GM12878 (cell line): ENCODE results near the gene CCNJ. TPM values are rescaled to one million over a fixed set of nuclear protein-coding genes. Genes with fewer than 3 reads are reported as not detected.

Source experiments
- ATAC-seq: fragments of 200-7000 bp; cut with Tn5 transposase; 3 replicates; pipeline ENCODE4 v1.9.1; 2020; ENCODE audit warnings: mild to moderate bottlenecking, moderate library complexity
- BruUV-seq: library from RNA; stranded (reverse); fragments of 400-500 nt; replicated peaks from 2 replicates; lab custom pipeline; 2021; lab: Mats Ljungman, UMichigan
- CTCF ChIA-PET: fragments of 300-600 bp; sonication (Branson Sonifier 250); formaldehyde crosslinking; extraction: SDS; loops from one replicate; lab custom pipeline; 2021; ENCODE audit warnings: inconsistent platforms; lab: Yijun Ruan, JAX
- POLR2A ChIA-PET: fragments of 350-600 bp; formaldehyde crosslinking; extraction: SDS; loops from one replicate; lab custom pipeline; 2021; ENCODE audit warnings: inconsistent platforms; lab: Charles Lee
- RAD21 ChIA-PET: fragments of 300-600 bp; sonication (Branson Sonifier 250); formaldehyde crosslinking; loops from one replicate; lab custom pipeline; 2023; ENCODE audit warnings: antibody characterized with exemption; ENCODE audit not compliant: unreplicated experiment; lab: Charles Lee
- SMC1A ChIA-PET: fragments of 300-600 bp; sonication (Branson Sonifier 250); formaldehyde crosslinking; loops from one replicate; lab custom pipeline; 2023; ENCODE audit not compliant: unreplicated experiment, uncharacterized antibody; lab: Charles Lee
- DNase-seq: peaks from one replicate; pipeline ENCODE4 v3.0.0-alpha.2; 2011; ENCODE audit warnings: low read depth, low spot score
- FAIRE-seq: peaks from 3 replicates; lab custom pipeline; 2011; peaks lifted over from hg19 to GRCh38; lab: Jason Lieb, UNC
- H2AFZ ChIP-seq: 2 replicates; pipeline ENCODE4 v1.6.0; 2011; ENCODE audit warnings: low read depth, low read length, control low read depth; ENCODE audit not compliant: control insufficient read depth
- H3K27ac ChIP-seq: 2 replicates; pipeline ENCODE4 v1.5.1; 2011; ENCODE audit warnings: control low read depth; ENCODE audit not compliant: control insufficient read depth, insufficient read depth
- H3K27me3 ChIP-seq, 2 experiments: replicated peaks in 1 of 2; 2 replicates each; pipeline versions ENCODE4 v1.6.0 to v1.6.1; 2011; ENCODE audit warnings: low read length in 1 of 2; ENCODE audit not compliant: control insufficient read depth in 2 of 2, insufficient read depth in 2 of 2
- H3K36me3 ChIP-seq, 2 experiments: 2 replicates each; pipeline ENCODE4 v1.5.1; 2011; ENCODE audit warnings: low read length in 1 of 2; ENCODE audit not compliant: control insufficient read depth in 2 of 2, insufficient read depth in 2 of 2
- H3K4me1 ChIP-seq: 2 replicates; pipeline ENCODE4 v1.6.1; 2011; ENCODE audit warnings: mild to moderate bottlenecking, low read length, moderate library complexity, mixed read lengths; ENCODE audit not compliant: control insufficient read depth, insufficient read depth
- H3K4me2 ChIP-seq: 2 replicates; pipeline ENCODE4 v1.6.0; 2011; ENCODE audit warnings: control low read depth; ENCODE audit not compliant: control insufficient read depth, insufficient read depth
- H3K4me3 ChIP-seq: fragments of 200-600 bp; sonication (generic); 2 replicates; pipeline ENCODE4 v1.5.1; 2016
- H3K79me2 ChIP-seq: 2 replicates; pipeline ENCODE4 v1.6.0; 2011; ENCODE audit warnings: low read length; ENCODE audit not compliant: control insufficient read depth, insufficient read depth
- H3K9ac ChIP-seq: 2 replicates; pipeline ENCODE4 v1.8.0; 2011; ENCODE audit warnings: low read length, control low read depth, mixed read lengths; ENCODE audit not compliant: control insufficient read depth, insufficient read depth
- H3K9me3 ChIP-seq: replicated peaks from 3 replicates; pipeline ENCODE4 v1.5.1; 2011; ENCODE audit warnings: mild to moderate bottlenecking, low read length; ENCODE audit not compliant: control insufficient read depth, insufficient read depth
- H4K20me1 ChIP-seq: 2 replicates; pipeline ENCODE4 v1.6.0; 2011; ENCODE audit not compliant: control insufficient read depth, insufficient read depth
- CTCF ChIP-seq, 3 experiments: IDR thresholded peaks in 2 of 3; conservative IDR thresholded peaks in 1 of 3; 2 replicates each; pipeline ENCODE4 v1.5.1; 2011; ENCODE audit warnings: low read depth in 3 of 3, low read length in 3 of 3, mild to moderate bottlenecking in 3 of 3, control low read depth in 2 of 3, moderate library complexity in 2 of 3, inconsistent platforms in 1 of 3, mixed read lengths in 1 of 3; ENCODE audit not compliant: control insufficient read depth in 2 of 3, insufficient read depth in 1 of 3; ENCODE audit errors: extremely low read depth in 1 of 3
- E2F8 ChIP-seq: fragments of 450-650 bp; IDR thresholded peaks from 2 replicates; pipeline ENCODE4 v1.6.1; 2018; ENCODE audit warnings: mild to moderate bottlenecking, low read depth, moderate library complexity; ENCODE audit not compliant: partially characterized antibody
- ELK1 ChIP-seq: IDR thresholded peaks from 2 replicates; pipeline ENCODE4 v1.6.1; 2012; ENCODE audit warnings: low read depth, low read length, improper control_type of control experiment
- IRF5 ChIP-seq: fragments of 450-650 bp; IDR thresholded peaks from 2 replicates; pipeline ENCODE4 v1.6.1; 2017; ENCODE audit warnings: borderline replicate concordance
- MEF2B ChIP-seq: fragments of 450-650 bp; IDR thresholded peaks from 2 replicates; pipeline ENCODE4 v1.6.1; 2018; ENCODE audit warnings: mild to moderate bottlenecking, moderate library complexity; ENCODE audit not compliant: partially characterized antibody, poor library complexity, severe bottlenecking
- POLR2A ChIP-seq: IDR thresholded peaks from 2 replicates; pipeline ENCODE4 v1.6.1; 2011; ENCODE audit warnings: low read depth, mild to moderate bottlenecking, low read length
- USF2 ChIP-seq: IDR thresholded peaks from 2 replicates; pipeline ENCODE4 v1.6.1; 2011; ENCODE audit warnings: low read depth, low read length, improper control_type of control experiment, borderline replicate concordance
- ZBTB33 ChIP-seq: fragments of 450-650 bp; IDR thresholded peaks from 2 replicates; pipeline ENCODE4 v1.6.1; 2017; ENCODE audit warnings: mild to moderate bottlenecking
- ZZZ3 ChIP-seq: IDR thresholded peaks from 2 replicates; pipeline ENCODE4 v1.6.1; 2011; ENCODE audit warnings: low read depth; ENCODE audit not compliant: control insufficient read depth, insufficient read length
- WGBS: methylation state at CpG from one replicate; pipeline ENCODE4 v1.1.6; 2016; ENCODE audit warnings: low lambda C conversion rate; ENCODE audit not compliant: insufficient replicate concordance, insufficient coverage; ENCODE audit errors: missing lambda C conversion rate; 5-methylcytosine and 5-hydroxymethylcytosine counted together
- in situ Hi-C: fragments of 300-500 bp; cut with MboI; formaldehyde crosslinking; loops from 9 replicates; pipeline ENCODE4 v1.14.3; 2018; ENCODE audit warnings: mixed read lengths
- intact Hi-C: fragments of 100-400 bp; cut with micrococcal nuclease; formaldehyde crosslinking; loops from one replicate; pipeline ENCODE4 v1.14.2; 2022; ENCODE audit not compliant: unreplicated experiment
- polyA plus RNA-seq, 11 experiments: library from polyadenylated mRNA; depleted of rRNA in 4 of 11; unstranded in 6 of 11; stranded (reverse) in 5 of 11; fragments of >200 nt; fragmentation: Nextera tagmentation in 4 of 11; fragmentation: Illumina TruSeq in 1 of 11; extraction: Ambion mirVana in 4 of 11; extraction: Trizol in 1 of 11; gene quantifications; 1 replicate in 1 of 11; 2 replicates in 10 of 11; pipeline versions ENCODE4 v1.2.1 to v1.2.3, GENCODE V29; 2011 to 2016; ENCODE audit warnings: inconsistent platforms in 2 of 11, missing spikeins in 2 of 11, low read depth in 1 of 11
- total RNA-seq, 4 experiments: library from RNA; depleted of rRNA in 3 of 4; stranded (reverse); fragments of >200 nt in 3 of 4; fragmentation: Illumina TruSeq in 1 of 4; extraction: Trizol in 1 of 4; gene quantifications; 2 replicates each; pipeline versions ENCODE4 v1.2.1 to v1.2.3, GENCODE V29; 2013 to 2021

The CCNJ gene
- total and polyA plus RNA-seq, 10 of the 15 experiments (the other 5 are each of a cell fraction or from before 2014, with no cell fraction given) = 0.56 to 8.8 (median 6.6) TPM

GRCh38 chr10:96092999-96093767 is 49.8 kb downstream of the CCNJ start (continued):
- TF ChIP-seq USF2 (no peak), POLR2A (no peak)

- CTCF ChIA-PET = interaction anchor here (1.2 to 2.5 kb wide), 2 partner anchors 36 to 77 kb away, joined by 4 to 7 read pairs; partner anchors contain the start of gene ZNF518A
- TF ChIP-seq E2F8 (no peak), CTCF (IDR thresholded peaks at IDR 0.05 in 2 of 3, conservative IDR thresholded peaks at IDR 0.05 in 1 of 3; ENCODE audit: control insufficient read depth in 2 of 3, extremely low read depth in 1 of 3, insufficient read depth in 1 of 3, low read depth in 3 of 3, low read length in 3 of 3) (no peak), ZBTB33 (no peak), ZZZ3 (no peak), MEF2B (no peak), ELK1 (no peak), IRF5 (no peak)
Measured at GRCh38 chr10:96093948-96094347, 50.6 kb downstream of the CCNJ start.

More at GRCh38 chr10:96093948-96094347, 50.6 kb downstream of the CCNJ start:
- Histone ChIP-seq H3K4me3 (no peak overlapping the region), H2AFZ (no peak overlapping the region), H3K4me1 (0 out of 2 replicates have a peak, but pooled peaks cover 3% of the 10 kb centered on the region), H3K27ac (no peak overlapping the region), H3K9me3 (no peaks in the 10 kb centered on the region; the same call in 2 of the 3 replicates), H3K79me2 (no peaks in the 10 kb centered on the region), H3K27me3 (no peaks in the 10 kb centered on the region), H4K20me1 (no peaks in the 10 kb centered on the region), H3K4me2 (no peak overlapping the region), H3K9ac (no peak overlapping the region), H3K36me3 (no peaks in the 10 kb centered on the region)
- ChIA-PET RAD21 (interaction anchor here (0.6 to 0.9 kb wide), 2 partner anchors 36 to 1588 kb away, joined by 3 read pairs; partner anchors contain the start of gene ZNF518A), POLR2A (no interaction called here), SMC1A (interaction anchor here (1.1 to 1.5 kb wide), 2 partner anchors 13 to 16 kb away, joined by 3 to 5 read pairs; no protein-coding TSS in a partner anchor)
- no peak for ATAC-seq
- in situ Hi-C loops (no loop called here), intact Hi-C loops (no loop called here)
- 23% methylated on average over 2 of the region's 2 CpGs for WGBS
- no TSS peak for BruUV-seq
- FAIRE-seq = no peak
- no peak for DNase-seq
